ENCODE measurements around the gene GZMH. TPM values are rescaled to one million over a fixed set of nuclear protein-coding genes. Genes with fewer than 3 reads are reported as not detected.
A peak's percentile ranks its signal among the peaks of the same experiment; 100 is the strongest.
"Not testable (repeated sequence)": the region's sequence is repeated elsewhere in the genome, so short reads cannot be mapped to it uniquely, and the experiment has no call there.

GZMH gene
- total RNA-seq, 1 donor from 2014 or later = not detected

- no peak for DNase-seq
Observed at GRCh38 chr14:24595073-24595808, 14.2 kb downstream of the GZMH start.

GRCh38 chr14:24591004-24591403 lies 18.5 kb downstream of the GZMH start:
- DNase-seq = not testable (repeated sequence)

- DNase-seq = not testable (repeated sequence)
Observed at GRCh38 chr14:24584402-24584801, 25.1 kb downstream of the GZMH start.

GRCh38 chr14:24578558-24578957 lies 30.9 kb downstream of the GZMH start:
- no peak for DNase-seq

GRCh38 chr14:24576771-24577170 lies 32.7 kb downstream of the GZMH start:
- no peak for DNase-seq

- no peak for DNase-seq
Observed at GRCh38 chr14:24576182-24576581, 33.3 kb downstream of the GZMH start, which contains the start of gene CTSG. TSS of gene CTSG (minus strand) at chr14:24576250. CDS start at chr14:24576223, 27 bp downstream.

- DNase-seq = no peak
Observed at GRCh38 chr14:24574206-24574774, 35.2 kb downstream of the GZMH start.

GRCh38 chr14:24566318-24566717 lies 43.2 kb downstream of the GZMH start:
- DNase-seq = no peak

- no peak for DNase-seq
Observed at GRCh38 chr14:24565766-24566165, 43.7 kb downstream of the GZMH start.

- DNase-seq = no peak
Observed at GRCh38 chr14:24563505-24563904, 46.0 kb downstream of the GZMH start.

- peak; percentile 1 for DNase-seq
Observed at GRCh38 chr14:24556756-24557155, 52.7 kb downstream of the GZMH start.

Other genes starting within 250 kb of the GZMH start
- 8.8 and 11.1 TPM in 2 replicates for gene NFATC4, start 241.5 kb downstream of the GZMH start, total RNA-seq
- 12.6 and 17.0 TPM in 2 replicates for gene NYNRIN, start 210.7 kb downstream of the GZMH start, total RNA-seq
- 0.84 and 1.0 TPM in 2 replicates for gene CBLN3, start 180.0 kb downstream of the GZMH start, total RNA-seq
- 55.5 and 67.0 TPM in 2 replicates for gene KHNYN, start 179.7 kb downstream of the GZMH start, total RNA-seq
- gene SDR39U1, start 166.9 kb downstream of the GZMH start, total RNA-seq = 9.3 and 79.1 TPM in 2 replicates
- gene CMA1, start 101.4 kb downstream of the GZMH start, total RNA-seq = not detected in 2 replicates
- gene CTSG, start 33.4 kb downstream of the GZMH start, total RNA-seq = not detected in 2 replicates
- gene GZMB, start 24.5 kb upstream of the GZMH start, total RNA-seq = not detected in 2 replicates